HL-60 (cell line): Measurements from ENCODE around the gene TLR4.

Experiments used
- POLR2AphosphoS5 ChIP-seq: IDR thresholded peaks from 2 replicates; pipeline ENCODE4 v1.6.1; 2012; ENCODE audit warnings: low read depth
- TF ChIP-seq, protein P1 (sequence below): IDR thresholded peaks from one replicate; pipeline ENCODE4 v1.5.1; 2011; ENCODE audit warnings: low read length, control low read depth, inconsistent platforms; ENCODE audit not compliant: insufficient read depth
- TF ChIP-seq, protein P2 (sequence below): IDR thresholded peaks from 2 replicates; pipeline ENCODE4 v1.6.1; 2012; ENCODE audit warnings: low read depth; ENCODE audit not compliant: insufficient replicate concordance

DNA sequence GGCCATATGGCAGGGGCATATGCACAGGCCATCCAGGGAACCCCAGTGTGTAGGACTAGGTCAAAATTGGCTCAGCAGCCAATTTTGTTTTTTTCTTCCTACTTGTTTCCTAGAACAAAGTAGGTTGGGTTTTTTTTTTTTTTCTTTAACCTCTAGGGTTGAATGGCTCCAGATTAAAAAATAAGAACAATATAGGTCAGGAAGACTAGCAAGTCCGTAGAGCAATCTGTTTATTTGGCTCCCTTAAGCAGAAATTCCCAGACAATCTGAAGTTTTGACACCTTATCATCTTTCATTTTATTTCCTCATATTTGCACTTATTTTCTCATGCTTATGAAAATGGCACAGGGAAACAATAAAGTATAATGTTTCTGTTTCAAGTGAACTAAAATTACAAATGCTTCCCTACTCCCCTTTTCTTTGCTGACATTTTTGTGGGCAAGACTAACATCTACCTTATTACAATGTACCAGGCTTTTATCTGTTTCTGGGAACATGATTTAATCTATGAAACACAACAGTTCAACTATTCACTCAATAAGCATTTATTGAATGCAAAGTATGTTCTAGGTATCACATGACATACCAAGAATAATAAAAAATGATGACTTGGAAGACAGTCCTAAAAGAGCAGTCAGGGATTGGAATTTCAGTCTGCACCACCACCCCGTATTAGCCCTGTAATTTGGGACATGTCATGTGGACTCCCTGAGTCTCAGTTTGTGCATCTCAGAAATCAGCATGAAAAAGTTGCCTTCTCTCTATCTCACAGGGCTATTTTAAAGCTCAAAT lies 30.5 kb downstream of the TLR4 start:
- TF ChIP-seq, protein P1, sequence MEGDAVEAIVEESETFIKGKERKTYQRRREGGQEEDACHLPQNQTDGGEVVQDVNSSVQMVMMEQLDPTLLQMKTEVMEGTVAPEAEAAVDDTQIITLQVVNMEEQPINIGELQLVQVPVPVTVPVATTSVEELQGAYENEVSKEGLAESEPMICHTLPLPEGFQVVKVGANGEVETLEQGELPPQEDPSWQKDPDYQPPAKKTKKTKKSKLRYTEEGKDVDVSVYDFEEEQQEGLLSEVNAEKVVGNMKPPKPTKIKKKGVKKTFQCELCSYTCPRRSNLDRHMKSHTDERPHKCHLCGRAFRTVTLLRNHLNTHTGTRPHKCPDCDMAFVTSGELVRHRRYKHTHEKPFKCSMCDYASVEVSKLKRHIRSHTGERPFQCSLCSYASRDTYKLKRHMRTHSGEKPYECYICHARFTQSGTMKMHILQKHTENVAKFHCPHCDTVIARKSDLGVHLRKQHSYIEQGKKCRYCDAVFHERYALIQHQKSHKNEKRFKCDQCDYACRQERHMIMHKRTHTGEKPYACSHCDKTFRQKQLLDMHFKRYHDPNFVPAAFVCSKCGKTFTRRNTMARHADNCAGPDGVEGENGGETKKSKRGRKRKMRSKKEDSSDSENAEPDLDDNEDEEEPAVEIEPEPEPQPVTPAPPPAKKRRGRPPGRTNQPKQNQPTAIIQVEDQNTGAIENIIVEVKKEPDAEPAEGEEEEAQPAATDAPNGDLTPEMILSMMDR = no peak
- TF ChIP-seq, protein P2, sequence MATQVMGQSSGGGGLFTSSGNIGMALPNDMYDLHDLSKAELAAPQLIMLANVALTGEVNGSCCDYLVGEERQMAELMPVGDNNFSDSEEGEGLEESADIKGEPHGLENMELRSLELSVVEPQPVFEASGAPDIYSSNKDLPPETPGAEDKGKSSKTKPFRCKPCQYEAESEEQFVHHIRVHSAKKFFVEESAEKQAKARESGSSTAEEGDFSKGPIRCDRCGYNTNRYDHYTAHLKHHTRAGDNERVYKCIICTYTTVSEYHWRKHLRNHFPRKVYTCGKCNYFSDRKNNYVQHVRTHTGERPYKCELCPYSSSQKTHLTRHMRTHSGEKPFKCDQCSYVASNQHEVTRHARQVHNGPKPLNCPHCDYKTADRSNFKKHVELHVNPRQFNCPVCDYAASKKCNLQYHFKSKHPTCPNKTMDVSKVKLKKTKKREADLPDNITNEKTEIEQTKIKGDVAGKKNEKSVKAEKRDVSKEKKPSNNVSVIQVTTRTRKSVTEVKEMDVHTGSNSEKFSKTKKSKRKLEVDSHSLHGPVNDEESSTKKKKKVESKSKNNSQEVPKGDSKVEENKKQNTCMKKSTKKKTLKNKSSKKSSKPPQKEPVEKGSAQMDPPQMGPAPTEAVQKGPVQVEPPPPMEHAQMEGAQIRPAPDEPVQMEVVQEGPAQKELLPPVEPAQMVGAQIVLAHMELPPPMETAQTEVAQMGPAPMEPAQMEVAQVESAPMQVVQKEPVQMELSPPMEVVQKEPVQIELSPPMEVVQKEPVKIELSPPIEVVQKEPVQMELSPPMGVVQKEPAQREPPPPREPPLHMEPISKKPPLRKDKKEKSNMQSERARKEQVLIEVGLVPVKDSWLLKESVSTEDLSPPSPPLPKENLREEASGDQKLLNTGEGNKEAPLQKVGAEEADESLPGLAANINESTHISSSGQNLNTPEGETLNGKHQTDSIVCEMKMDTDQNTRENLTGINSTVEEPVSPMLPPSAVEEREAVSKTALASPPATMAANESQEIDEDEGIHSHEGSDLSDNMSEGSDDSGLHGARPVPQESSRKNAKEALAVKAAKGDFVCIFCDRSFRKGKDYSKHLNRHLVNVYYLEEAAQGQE = no peak
- no peak for TF ChIP-seq POLR2AphosphoS5
